Measurements from ENCODE around the gene NFKB1.

Gene NFKB1

DNA sequence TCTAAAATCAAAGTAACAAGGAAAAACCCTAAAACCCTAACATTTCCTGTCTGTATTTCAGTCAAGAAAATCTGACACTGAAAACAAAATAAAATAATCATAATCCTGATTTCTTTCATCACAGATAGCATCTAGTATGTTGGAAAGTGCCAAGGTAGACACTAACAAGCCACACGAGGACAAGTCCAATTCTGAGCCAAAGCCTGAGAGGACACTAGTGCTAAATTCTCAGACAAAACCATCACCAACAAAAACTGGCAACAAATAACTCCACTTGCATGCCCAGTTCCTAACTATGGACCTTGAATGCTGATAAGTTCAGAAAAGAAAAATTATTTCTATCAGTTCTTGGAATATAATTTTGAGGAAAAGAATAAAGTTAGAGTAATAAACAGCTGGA, 146.0 kb downstream of the NFKB1 start:
- H3K36me3 ChIP-seq (ENCODE audit: control insufficient read depth in 2 of 2, insufficient read depth in 2 of 2, low read length in 2 of 2): peaks cover 8 to 11% of the 10 kb centered on the region in 2 donors

DNA sequence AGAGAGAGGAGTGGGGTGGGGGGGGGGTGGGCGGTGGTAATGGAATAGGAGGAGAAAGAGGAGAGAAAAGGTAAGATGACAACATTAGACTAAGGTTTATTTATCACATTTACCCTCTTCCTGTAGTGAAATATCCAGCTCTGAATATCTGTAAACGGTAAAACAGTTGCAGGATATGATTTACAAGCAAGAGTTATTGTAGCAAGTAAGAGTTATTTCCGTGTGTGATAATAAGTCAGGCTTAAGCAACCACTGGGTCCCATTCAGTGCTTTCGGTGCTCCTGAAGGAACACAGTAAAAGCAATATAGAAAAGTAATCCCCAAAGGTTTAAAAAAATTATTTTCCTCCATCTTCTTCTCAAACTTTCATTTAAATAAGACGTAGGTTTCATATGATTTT, 156.0 kb downstream of the NFKB1 start:
- Histone ChIP-seq H3K27me3 (ENCODE audit: control insufficient read depth in 2 of 2, insufficient read depth in 2 of 2, low read length in 2 of 2) (no peaks in the 10 kb centered on the region), H3K9me3 (ENCODE audit: control insufficient read depth in 2 of 2, low read length in 2 of 2) (no peaks in the 10 kb centered on the region), H3K9ac (ENCODE audit: low read depth in 1 of 2, low read length in 2 of 2) (no peak overlapping the region), H3K4me1 (ENCODE audit: control insufficient read depth in 2 of 2, insufficient read depth in 2 of 2, low read length in 2 of 2) (no peaks in the 10 kb centered on the region), H3K4me3 (ENCODE audit: low read length in 2 of 2) (no peak overlapping the region), H3K36me3 (ENCODE audit: control insufficient read depth in 2 of 2, insufficient read depth in 2 of 2, low read length in 2 of 2) (peaks cover 3% of the 10 kb centered on the region in 2 donors), H3K27ac (ENCODE audit: low read depth in 2 of 2, low read length in 2 of 2) (no peak overlapping the region)

More for the DNA sequence above, 146.0 kb downstream of the NFKB1 start:
- Histone ChIP-seq H3K27ac (ENCODE audit: low read depth in 2 of 2, low read length in 2 of 2) (no peak overlapping the region), H3K4me1 (ENCODE audit: control insufficient read depth in 2 of 2, insufficient read depth in 2 of 2, low read length in 2 of 2) (no peaks in the 10 kb centered on the region), H3K4me3 (ENCODE audit: low read length in 2 of 2) (no peak overlapping the region), H3K9ac (ENCODE audit: low read depth in 1 of 2, low read length in 2 of 2) (no peak overlapping the region), H3K9me3 (ENCODE audit: control insufficient read depth in 2 of 2, low read length in 2 of 2) (no peaks in the 10 kb centered on the region), H3K27me3 (ENCODE audit: control insufficient read depth in 2 of 2, insufficient read depth in 2 of 2, low read length in 2 of 2) (no peaks in the 10 kb centered on the region)

DNA sequence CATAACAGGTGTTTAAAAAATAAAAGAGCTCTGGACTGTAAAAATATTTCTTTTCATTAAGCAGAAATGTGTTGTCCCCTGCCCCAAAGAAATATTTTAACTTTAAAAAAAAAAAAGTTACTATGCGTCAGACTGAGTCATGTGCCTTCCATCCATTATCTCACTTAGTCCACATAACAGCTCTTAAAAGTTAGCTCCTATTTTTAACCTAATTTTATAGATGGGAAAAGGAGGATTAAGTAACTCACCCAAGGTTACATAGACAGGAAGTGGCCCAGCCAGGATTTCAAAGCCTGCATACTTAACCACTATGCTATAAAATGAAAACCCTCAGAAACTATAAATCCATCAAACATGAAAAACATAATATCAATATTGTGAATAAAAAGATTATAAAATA, 161.9 kb downstream of the NFKB1 start:
- H3K36me3 ChIP-seq (ENCODE audit: control insufficient read depth in 2 of 2, insufficient read depth in 2 of 2, low read length in 2 of 2): peaks cover 0 to 2% of the 10 kb centered on the region in 2 donors
- H3K9me3 ChIP-seq (ENCODE audit: control insufficient read depth in 2 of 2, low read length in 2 of 2): no peaks in the 10 kb centered on the region
- no peak overlapping the region for H3K9ac ChIP-seq (ENCODE audit: low read depth in 1 of 2, low read length in 2 of 2)
- no peaks in the 10 kb centered on the region for H3K4me1 ChIP-seq (ENCODE audit: control insufficient read depth in 2 of 2, insufficient read depth in 2 of 2, low read length in 2 of 2)
- H3K27me3 ChIP-seq (ENCODE audit: control insufficient read depth in 2 of 2, insufficient read depth in 2 of 2, low read length in 2 of 2): no peaks in the 10 kb centered on the region
- no peak overlapping the region for H3K4me3 ChIP-seq (ENCODE audit: low read length in 2 of 2)
- no peak overlapping the region for H3K27ac ChIP-seq (ENCODE audit: low read depth in 2 of 2, low read length in 2 of 2)

DNA sequence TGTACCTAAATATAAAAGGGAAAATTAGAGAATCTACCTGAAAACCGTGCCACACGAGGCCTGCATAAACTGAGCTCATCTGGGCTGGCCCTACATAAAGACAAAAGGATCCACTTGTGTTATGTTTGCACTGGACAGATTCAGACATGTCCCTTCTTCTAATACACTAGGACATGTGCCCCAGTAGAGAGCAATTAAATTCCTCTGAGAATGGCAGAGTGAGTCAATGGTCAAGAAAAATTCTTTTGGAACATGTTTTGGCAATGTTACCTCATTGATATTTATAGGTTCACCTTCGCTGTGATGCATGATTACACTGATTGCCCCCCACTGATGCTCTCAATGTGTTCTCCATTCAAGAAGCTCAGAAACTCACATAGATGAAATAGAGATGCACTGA, 164.4 kb downstream of the NFKB1 start:
- Histone ChIP-seq H3K9ac (ENCODE audit: low read depth in 1 of 2, low read length in 2 of 2) (no peak overlapping the region), H3K9me3 (ENCODE audit: control insufficient read depth in 2 of 2, low read length in 2 of 2) (no peaks in the 10 kb centered on the region), H3K36me3 (ENCODE audit: control insufficient read depth in 2 of 2, insufficient read depth in 2 of 2, low read length in 2 of 2) (peaks cover 0 to 2% of the 10 kb centered on the region in 2 donors), H3K4me1 (ENCODE audit: control insufficient read depth in 2 of 2, insufficient read depth in 2 of 2, low read length in 2 of 2) (no peaks in the 10 kb centered on the region), H3K27me3 (ENCODE audit: control insufficient read depth in 2 of 2, insufficient read depth in 2 of 2, low read length in 2 of 2) (no peaks in the 10 kb centered on the region), H3K27ac (ENCODE audit: low read depth in 2 of 2, low read length in 2 of 2) (no peak overlapping the region), H3K4me3 (ENCODE audit: low read length in 2 of 2) (no peak overlapping the region)

All from mucosa of rectum (tissue), 2 donors.